Fibroblast of lung (primary cell): ENCODE results near the gene GPR155. TPM values are rescaled to one million over a fixed set of nuclear protein-coding genes. Genes with fewer than 3 reads are reported as not detected.

ENCODE experiments used
- DNase-seq, 2 donors: peaks; one replicate each; pipeline versions ENCODE4 v3.0.0 to v3.0.0-alpha.2; 2010; ENCODE audit warnings: low read depth in 2 of 2
- H2AFZ ChIP-seq: 2 replicates; pipeline ENCODE4 v1.5.1; 2012; ENCODE audit warnings: low read length, control low read depth, inconsistent platforms
- H3K27ac ChIP-seq: 2 replicates; pipeline ENCODE4 v1.5.1; 2011; ENCODE audit warnings: low read length, control low read depth; ENCODE audit not compliant: insufficient read depth
- H3K27me3 ChIP-seq: 2 replicates; pipeline ENCODE4 v1.5.1; 2011; ENCODE audit warnings: mild to moderate bottlenecking, low read length; ENCODE audit not compliant: control insufficient read depth, insufficient read depth
- H3K36me3 ChIP-seq: 2 replicates; pipeline ENCODE4 v1.5.1; 2011; ENCODE audit warnings: low read length; ENCODE audit not compliant: control insufficient read depth, insufficient read depth
- H3K4me1 ChIP-seq: 2 replicates; pipeline ENCODE4 v1.5.1; 2011; ENCODE audit warnings: low read length; ENCODE audit not compliant: control insufficient read depth, insufficient read depth; ENCODE audit errors: extremely low read depth
- H3K4me2 ChIP-seq: 2 replicates; pipeline ENCODE4 v1.5.1; 2011; ENCODE audit warnings: low read length, control low read depth; ENCODE audit not compliant: insufficient read depth; ENCODE audit errors: extremely low read depth
- H3K4me3 ChIP-seq, 4 experiments: fragments of 200-600 bp in 1 of 4; sonication (generic) in 1 of 4; replicated peaks in 1 of 4; 2 replicates each; pipeline ENCODE4 v1.5.1; 2011 to 2016; ENCODE audit warnings: low read length in 4 of 4, low read depth in 3 of 4, mild to moderate bottlenecking in 3 of 4, control low read depth in 2 of 4, inconsistent platforms in 1 of 4, mixed read lengths in 1 of 4; ENCODE audit not compliant: insufficient read depth in 1 of 4; ENCODE audit errors: control extremely low read depth in 1 of 4
- H3K79me2 ChIP-seq: 2 replicates; pipeline ENCODE4 v1.5.1; 2012; ENCODE audit warnings: mild to moderate bottlenecking, low read length, inconsistent platforms; ENCODE audit not compliant: control insufficient read depth, insufficient read depth
- H3K9ac ChIP-seq: 2 replicates; pipeline ENCODE4 v1.5.1; 2011; ENCODE audit warnings: mild to moderate bottlenecking, low read length, control low read depth; ENCODE audit not compliant: insufficient read depth
- H3K9me3 ChIP-seq: 2 replicates; pipeline ENCODE4 v1.5.1; 2012; ENCODE audit warnings: low read depth, low read length; ENCODE audit not compliant: control insufficient read depth, insufficient read depth
- H4K20me1 ChIP-seq: 2 replicates; pipeline ENCODE4 v1.5.1; 2011; ENCODE audit warnings: low read length; ENCODE audit not compliant: control insufficient read depth, insufficient read depth; ENCODE audit errors: extremely low read depth
- CTCF ChIP-seq, 2 donors: IDR thresholded peaks in 1 of 2; conservative IDR thresholded peaks in 1 of 2; 1 replicate in 1 of 2; 2 replicates in 1 of 2; pipeline ENCODE4 v1.5.1; 2011 to 2012; ENCODE audit warnings: low read length in 2 of 2, control low read depth in 1 of 2, inconsistent platforms in 1 of 2, low read depth in 1 of 2, mild to moderate bottlenecking in 1 of 2
- EZH2 ChIP-seq: IDR thresholded peaks from 2 replicates; pipeline ENCODE4 v1.5.1; 2012; ENCODE audit warnings: low read length, control low read depth, mild to moderate bottlenecking; ENCODE audit errors: missing control alignments
- polyA plus RNA-seq, 2 donors: library from polyadenylated mRNA; depleted of rRNA in 1 of 2; stranded (reverse) in 1 of 2; unstranded in 1 of 2; fragments of >200 nt; gene quantifications; 2 replicates each; pipeline ENCODE4 v1.2.1, GENCODE V29; 2011 to 2012; ENCODE audit warnings: missing spikeins in 1 of 2
- total RNA-seq: library from RNA; depleted of rRNA; stranded (reverse); fragments of >200 nt; gene quantifications from 2 replicates; pipeline ENCODE4 v1.2.1, GENCODE V29; 2014

Gene GPR155
- total and polyA plus RNA-seq, 2 donors (not counting 1 experiment from before 2014, with no cell fraction given): 5.1 to 6.4 TPM

GRCh38 chr2:174473796-174474195, 13.0 kb downstream of the GPR155 start:
- Histone ChIP-seq H3K27ac (no peak overlapping the region), H3K79me2 (no peaks in the 10 kb centered on the region), H3K4me3 (no peak overlapping the region), H3K36me3 (no peaks in the 10 kb centered on the region), H3K4me1 (no peaks in the 10 kb centered on the region), H3K9me3 (no peaks in the 10 kb centered on the region), H4K20me1 (no peaks in the 10 kb centered on the region), H2AFZ (no peak overlapping the region), H3K9ac (no peak overlapping the region), H3K4me2 (no peak overlapping the region), H3K27me3 (no peaks in the 10 kb centered on the region)
- peak in 1 of 2 donors; percentile 31 for DNase-seq
- TF ChIP-seq EZH2: no peak
- TF ChIP-seq CTCF (conservative IDR thresholded peaks at IDR 0.05 in 1 of 2, IDR thresholded peaks at IDR 0.05 in 1 of 2; ENCODE audit: low read depth in 1 of 2, low read length in 2 of 2): no peak

DNA sequence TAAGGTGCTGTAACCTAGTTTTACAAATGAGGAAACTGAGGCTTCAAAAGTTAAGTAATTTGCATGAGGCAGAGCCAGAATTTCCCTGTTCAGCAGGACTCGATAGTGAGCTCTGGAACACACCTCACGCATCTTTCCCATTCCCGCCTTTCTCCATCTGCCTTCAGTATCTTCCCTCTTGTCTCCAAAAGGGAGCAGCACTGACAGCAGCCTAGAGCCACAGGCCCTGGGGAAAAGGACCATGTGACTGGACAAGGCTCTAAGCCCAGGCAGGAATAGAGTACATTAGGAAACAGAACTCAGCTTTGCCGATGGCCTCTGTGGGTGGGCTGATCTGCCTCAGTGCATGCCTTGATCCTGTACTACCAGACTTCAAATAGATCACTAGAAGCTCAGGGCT, 21.5 kb downstream of the GPR155 start:
- H3K4me1 ChIP-seq: no peaks in the 10 kb centered on the region
- no peak overlapping the region for H2AFZ ChIP-seq
- no peaks in the 10 kb centered on the region for H4K20me1 ChIP-seq
- H3K27ac ChIP-seq: no peak overlapping the region
- no peak overlapping the region for H3K4me3 ChIP-seq
- H3K9ac ChIP-seq: no peak overlapping the region
- no peak for TF ChIP-seq EZH2
- no peak for TF ChIP-seq CTCF (conservative IDR thresholded peaks at IDR 0.05 in 1 of 2, IDR thresholded peaks at IDR 0.05 in 1 of 2; ENCODE audit: low read depth in 1 of 2, low read length in 2 of 2)
- no peaks in the 10 kb centered on the region for H3K27me3 ChIP-seq
- H3K9me3 ChIP-seq: no peaks in the 10 kb centered on the region
- DNase-seq: peak in 1 of 2 donors; percentile 6
- H3K79me2 ChIP-seq: no peaks in the 10 kb centered on the region
- H3K36me3 ChIP-seq: no peaks in the 10 kb centered on the region
- no peak overlapping the region for H3K4me2 ChIP-seq

DNA sequence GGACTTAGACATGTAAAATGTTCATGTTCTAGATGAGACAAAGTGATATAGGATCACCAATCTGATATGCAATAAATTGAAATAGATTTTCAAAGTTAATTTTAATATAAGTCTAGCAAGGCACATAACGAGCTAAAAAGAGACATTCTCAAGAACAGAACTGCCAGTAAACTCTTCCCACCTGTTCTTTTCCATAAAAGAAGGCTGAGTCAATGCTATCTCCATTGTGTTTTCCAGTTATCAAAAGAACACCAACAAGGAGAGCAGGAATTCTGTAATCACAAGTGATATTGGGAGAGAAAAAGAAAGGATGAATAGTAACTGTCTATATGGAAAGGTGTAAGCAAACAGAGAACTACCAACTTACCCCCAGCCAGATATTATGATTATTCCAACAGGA, 25.6 kb downstream of the GPR155 start:
- Histone ChIP-seq H3K27ac (no peak overlapping the region), H3K4me1 (no peaks in the 10 kb centered on the region), H3K4me3 (no peak overlapping the region), H3K36me3 (no peaks in the 10 kb centered on the region), H3K4me2 (no peak overlapping the region), H3K9me3 (no peaks in the 10 kb centered on the region), H3K79me2 (no peaks in the 10 kb centered on the region), H3K9ac (no peak overlapping the region), H3K27me3 (no peaks in the 10 kb centered on the region), H4K20me1 (no peaks in the 10 kb centered on the region), H2AFZ (no peak overlapping the region)
- no peak for DNase-seq
- TF ChIP-seq CTCF (conservative IDR thresholded peaks at IDR 0.05 in 1 of 2, IDR thresholded peaks at IDR 0.05 in 1 of 2; ENCODE audit: low read depth in 1 of 2, low read length in 2 of 2) (no peak), EZH2 (no peak)
